Keratinocyte (primary cell): ENCODE measurements around the gene LILRB4. TPM values are rescaled to one million over a fixed set of nuclear protein-coding genes. Genes with fewer than 3 reads are reported as not detected.

Experiments
- DNase-seq: peaks from one replicate; pipeline ENCODE4 v3.0.0-alpha.2; 2011; ENCODE audit warnings: low read depth, missing footprints, low spot score
- FAIRE-seq: peaks from 2 replicates; lab custom pipeline; 2011; peaks lifted over from hg19 to GRCh38; lab: Jason Lieb, UNC
- H2AFZ ChIP-seq: 2 replicates; pipeline ENCODE4 v1.6.0; 2012; ENCODE audit warnings: low read length, control low read depth, inconsistent platforms; ENCODE audit not compliant: control insufficient read depth
- H3K27ac ChIP-seq: 2 replicates; pipeline ENCODE4 v1.5.1; 2011; ENCODE audit warnings: low read length; ENCODE audit not compliant: control insufficient read depth, insufficient read depth
- H3K27me3 ChIP-seq: 3 replicates; pipeline ENCODE4 v1.6.0; 2011; ENCODE audit warnings: low read length; ENCODE audit not compliant: control insufficient read depth, insufficient read depth; ENCODE audit errors: extremely low read depth
- H3K36me3 ChIP-seq, 2 experiments: 2 replicates in 1 of 2; 3 replicates in 1 of 2; pipeline ENCODE4 v1.5.1; 2011; ENCODE audit warnings: low read length in 2 of 2, mild to moderate bottlenecking in 1 of 2; ENCODE audit not compliant: control insufficient read depth in 2 of 2, insufficient read depth in 2 of 2; ENCODE audit errors: extremely low read depth in 1 of 2
- H3K4me1 ChIP-seq: 3 replicates; pipeline ENCODE4 v1.5.1; 2011; ENCODE audit warnings: low read length; ENCODE audit not compliant: control insufficient read depth, insufficient read depth; ENCODE audit errors: extremely low read depth
- H3K4me2 ChIP-seq: 3 replicates; pipeline ENCODE4 v1.6.0; 2011; ENCODE audit warnings: low read depth, low read length; ENCODE audit not compliant: control insufficient read depth, insufficient read depth; ENCODE audit errors: extremely low read depth
- H3K4me3 ChIP-seq, 3 experiments: fragments of 200-600 bp in 1 of 3; sonication (generic) in 1 of 3; 2 replicates in 2 of 3; 3 replicates in 1 of 3; pipeline ENCODE4 v1.5.1; 2011 to 2016; ENCODE audit warnings: low read length in 3 of 3, mild to moderate bottlenecking in 3 of 3, control low read depth in 2 of 3, inconsistent platforms in 1 of 3, low read depth in 1 of 3, mixed read lengths in 1 of 3, mixed run types in 1 of 3, moderate library complexity in 1 of 3; ENCODE audit not compliant: control insufficient read depth in 2 of 3, insufficient read depth in 2 of 3; ENCODE audit errors: extremely low read depth in 1 of 3
- H3K79me2 ChIP-seq: 2 replicates; pipeline ENCODE4 v1.6.0; 2012; ENCODE audit warnings: low read length; ENCODE audit not compliant: control insufficient read depth, insufficient read depth
- H3K9ac ChIP-seq: 3 replicates; pipeline ENCODE4 v1.6.0; 2011; ENCODE audit warnings: low read length; ENCODE audit not compliant: control insufficient read depth, insufficient read depth; ENCODE audit errors: extremely low read depth
- H3K9me1 ChIP-seq: 3 replicates; pipeline ENCODE4 v1.6.0; 2011; ENCODE audit warnings: low read length; ENCODE audit not compliant: control insufficient read depth, insufficient read depth; ENCODE audit errors: extremely low read depth
- H3K9me3 ChIP-seq: 2 replicates; pipeline ENCODE4 v1.5.1; 2012; ENCODE audit warnings: low read depth, low read length; ENCODE audit not compliant: control insufficient read depth
- H4K20me1 ChIP-seq: 3 replicates; pipeline ENCODE4 v1.6.0; 2011; ENCODE audit warnings: low read length; ENCODE audit not compliant: control insufficient read depth, insufficient read depth; ENCODE audit errors: extremely low read depth
- EZH2 ChIP-seq: IDR thresholded peaks from one replicate; pipeline ENCODE4 v1.6.1; 2012; ENCODE audit warnings: inconsistent platforms, mild to moderate bottlenecking, low read length, moderate library complexity
- dilution Hi-C: fragments of 300-500 bp; cut with MboI; formaldehyde crosslinking; loops from one replicate; pipeline ENCODE4 v1.7.0; 2020; ENCODE audit warnings: low sequenced_read_pairs; ENCODE audit not compliant: extremely low pct_ligation_motif_present
- polyA plus RNA-seq, 5 experiments: library from polyadenylated mRNA; depleted of rRNA in 3 of 5; stranded (reverse) in 3 of 5; stranded (forward) in 1 of 5; unstranded in 1 of 5; fragments of >200 nt; gene quantifications; 1 replicate in 1 of 5; 2 replicates in 3 of 5; 3 replicates in 1 of 5; pipeline versions ENCODE4 v1.2.1 to v1.2.3, GENCODE V29; 2011 to 2012; ENCODE audit warnings: missing spikeins in 2 of 5, low read depth in 1 of 5, low replicate concordance in 1 of 5
- TF ChIP-seq, protein P1 (sequence below), 3 experiments: IDR thresholded peaks in 1 of 3; conservative IDR thresholded peaks in 1 of 3; optimal IDR thresholded peaks in 1 of 3; 2 replicates in 2 of 3; 3 replicates in 1 of 3; pipeline versions ENCODE3 to v1.5.1; 2011; ENCODE audit warnings: low read length in 3 of 3, mild to moderate bottlenecking in 3 of 3, moderate library complexity in 2 of 3, control low read depth in 1 of 3, inconsistent platforms in 1 of 3; ENCODE audit not compliant: insufficient read depth in 2 of 3; ENCODE audit errors: extremely low read depth in 1 of 3

Gene LILRB4
- polyA plus RNA-seq, 1 donor (not counting 4 experiments of a cell fraction or from before 2014, with no cell fraction given) = not detected

DNA sequence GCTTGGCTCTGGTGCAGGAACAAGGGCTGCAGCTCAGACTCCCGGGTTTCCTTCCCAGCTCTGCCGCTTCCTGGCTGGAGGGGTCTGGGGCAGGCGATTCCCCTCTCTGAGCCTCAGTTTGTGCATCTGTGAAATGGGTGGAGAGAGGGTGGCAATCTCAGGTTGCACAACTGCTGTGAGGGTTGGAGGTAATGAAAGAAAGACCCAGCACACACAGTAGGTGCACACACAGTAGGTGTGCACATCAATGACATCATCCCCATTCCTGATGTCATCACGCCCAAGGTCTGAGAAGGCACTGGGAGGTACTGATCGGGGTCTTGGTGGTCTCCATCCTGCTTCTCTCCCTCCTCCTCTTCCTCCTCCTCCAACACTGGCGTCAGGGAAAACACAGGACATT is 2.7 kb downstream of the LILRB4 start:
- DNase-seq = no peak
- H3K4me1 ChIP-seq = no peaks in the 10 kb centered on the region
- no peaks in the 10 kb centered on the region for H3K36me3 ChIP-seq
- H4K20me1 ChIP-seq = no peaks in the 10 kb centered on the region
- no peaks in the 10 kb centered on the region for H3K27me3 ChIP-seq
- peaks cover 7% of the 10 kb centered on the region for H3K9me3 ChIP-seq
- no peaks in the 10 kb centered on the region for H3K79me2 ChIP-seq
- H3K4me3 ChIP-seq = no peak overlapping the region
- TF ChIP-seq, protein P1, sequence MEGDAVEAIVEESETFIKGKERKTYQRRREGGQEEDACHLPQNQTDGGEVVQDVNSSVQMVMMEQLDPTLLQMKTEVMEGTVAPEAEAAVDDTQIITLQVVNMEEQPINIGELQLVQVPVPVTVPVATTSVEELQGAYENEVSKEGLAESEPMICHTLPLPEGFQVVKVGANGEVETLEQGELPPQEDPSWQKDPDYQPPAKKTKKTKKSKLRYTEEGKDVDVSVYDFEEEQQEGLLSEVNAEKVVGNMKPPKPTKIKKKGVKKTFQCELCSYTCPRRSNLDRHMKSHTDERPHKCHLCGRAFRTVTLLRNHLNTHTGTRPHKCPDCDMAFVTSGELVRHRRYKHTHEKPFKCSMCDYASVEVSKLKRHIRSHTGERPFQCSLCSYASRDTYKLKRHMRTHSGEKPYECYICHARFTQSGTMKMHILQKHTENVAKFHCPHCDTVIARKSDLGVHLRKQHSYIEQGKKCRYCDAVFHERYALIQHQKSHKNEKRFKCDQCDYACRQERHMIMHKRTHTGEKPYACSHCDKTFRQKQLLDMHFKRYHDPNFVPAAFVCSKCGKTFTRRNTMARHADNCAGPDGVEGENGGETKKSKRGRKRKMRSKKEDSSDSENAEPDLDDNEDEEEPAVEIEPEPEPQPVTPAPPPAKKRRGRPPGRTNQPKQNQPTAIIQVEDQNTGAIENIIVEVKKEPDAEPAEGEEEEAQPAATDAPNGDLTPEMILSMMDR (optimal IDR thresholded peaks at IDR 0.05 in 1 of 3, IDR thresholded peaks at IDR 0.05 in 1 of 3, conservative IDR thresholded peaks at IDR 0.05 in 1 of 3; ENCODE audit: extremely low read depth in 1 of 3, insufficient read depth in 2 of 3, low read length in 3 of 3) = no peak
- no peak for TF ChIP-seq EZH2
- no peak overlapping the region for H3K4me2 ChIP-seq
- H3K9me1 ChIP-seq = no peaks in the 10 kb centered on the region
- dilution Hi-C loops = no loop called here
- FAIRE-seq = no peak
- no peak overlapping the region for H3K9ac ChIP-seq
- no peak overlapping the region for H3K27ac ChIP-seq
- no peak overlapping the region for H2AFZ ChIP-seq

DNA sequence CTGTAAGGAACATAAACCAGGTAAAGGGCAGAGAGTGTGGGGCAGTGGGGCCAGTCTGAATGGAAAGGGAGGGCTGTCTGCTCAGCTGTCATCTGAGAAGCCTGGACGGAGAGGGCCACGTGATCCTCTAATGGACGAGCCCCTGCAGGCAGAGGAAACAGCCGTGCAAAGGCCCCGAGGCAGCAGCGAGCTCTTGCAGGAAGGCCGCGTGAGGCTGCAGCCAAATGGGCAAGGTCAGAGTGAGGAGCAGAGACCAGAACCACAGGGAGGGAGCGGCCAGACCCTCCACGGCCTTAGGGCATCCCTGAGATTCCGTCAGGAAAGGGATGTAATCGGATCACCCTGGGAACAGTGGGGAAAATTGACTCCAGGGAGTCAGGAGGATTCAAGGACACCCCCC is 4.4 kb downstream of the LILRB4 start:
- DNase-seq = no peak
- H3K27ac ChIP-seq = no peak overlapping the region
- H3K4me3 ChIP-seq = no peak overlapping the region
- no peaks in the 10 kb centered on the region for H3K27me3 ChIP-seq
- TF ChIP-seq EZH2 = no peak
- TF ChIP-seq, protein P1 (optimal IDR thresholded peaks at IDR 0.05 in 1 of 3, IDR thresholded peaks at IDR 0.05 in 1 of 3, conservative IDR thresholded peaks at IDR 0.05 in 1 of 3; ENCODE audit: extremely low read depth in 1 of 3, insufficient read depth in 2 of 3, low read length in 3 of 3) = no peak
- FAIRE-seq = no peak
- H3K79me2 ChIP-seq = no peaks in the 10 kb centered on the region
- H3K4me2 ChIP-seq = no peak overlapping the region
- no peaks in the 10 kb centered on the region for H3K4me1 ChIP-seq
- no peaks in the 10 kb centered on the region for H3K9me1 ChIP-seq
- no peaks in the 10 kb centered on the region for H4K20me1 ChIP-seq
- H3K9ac ChIP-seq = no peak overlapping the region
- H3K9me3 ChIP-seq = peaks cover 7% of the 10 kb centered on the region
- no peaks in the 10 kb centered on the region for H3K36me3 ChIP-seq
- no peak overlapping the region for H2AFZ ChIP-seq
- dilution Hi-C loops = no loop called here
